KMS-11 (cell line): ENCODE data around the gene AKR7A2.
A peak's percentile ranks its signal among the peaks of the same experiment; 100 is the strongest.

Source experiments
- H2AFZ ChIP-seq: fragments of 200-600 bp; sonication (generic); 2 replicates; pipeline ENCODE4 v1.6.1; 2016; ENCODE audit warnings: antibody characterized with exemption, mixed run types, low read depth
- H3K27ac ChIP-seq: fragments of 200-600 bp; sonication (generic); 2 replicates; pipeline ENCODE4 v1.6.1; 2016; ENCODE audit warnings: mild to moderate bottlenecking, mixed run types
- H3K27me3 ChIP-seq: fragments of 200-600 bp; sonication (generic); 2 replicates; pipeline ENCODE4 v1.6.1; 2017; ENCODE audit warnings: mild to moderate bottlenecking, low read depth, mixed run types, moderate library complexity; ENCODE audit not compliant: insufficient read depth
- H3K36me3 ChIP-seq: fragments of 200-600 bp; sonication (generic); 2 replicates; pipeline ENCODE4 v1.6.1; 2017; ENCODE audit warnings: mild to moderate bottlenecking, mixed run types; ENCODE audit not compliant: insufficient read depth
- H3K4me1 ChIP-seq: fragments of 200-600 bp; sonication (generic); 2 replicates; pipeline ENCODE4 v1.6.1; 2016; ENCODE audit warnings: mild to moderate bottlenecking, low read depth, mixed run types; ENCODE audit not compliant: poor library complexity, severe bottlenecking
- H3K4me2 ChIP-seq: fragments of 200-600 bp; sonication (generic); 2 replicates; pipeline ENCODE4 v1.7.0; 2016; ENCODE audit warnings: mild to moderate bottlenecking, mixed run types
- H3K4me3 ChIP-seq: fragments of 200-600 bp; sonication (generic); IDR thresholded peaks from 2 replicates; pipeline ENCODE4 v1.6.1; 2017; ENCODE audit warnings: low read depth, low read length, mixed read lengths; ENCODE audit not compliant: insufficient read depth
- H3K79me2 ChIP-seq: fragments of 200-600 bp; sonication (generic); 2 replicates; pipeline ENCODE4 v1.6.1; 2016; ENCODE audit warnings: low read depth, mixed run types; ENCODE audit not compliant: insufficient read depth
- H3K9ac ChIP-seq: fragments of 200-600 bp; sonication (generic); 2 replicates; pipeline ENCODE4 v1.6.1; 2016; ENCODE audit warnings: mild to moderate bottlenecking, mixed run types
- H4K20me1 ChIP-seq: fragments of 200-600 bp; sonication (generic); 2 replicates; pipeline ENCODE4 v1.6.1; 2016; ENCODE audit warnings: mild to moderate bottlenecking, mixed run types; ENCODE audit not compliant: insufficient read depth
- TF ChIP-seq, protein P1 (sequence below): fragments of 200-600 bp; sonication (generic); conservative IDR thresholded peaks from 2 replicates; pipeline ENCODE4 v1.6.1; 2017; ENCODE audit warnings: low read depth, mild to moderate bottlenecking, antibody characterized with exemption, low read length, moderate library complexity, mixed read lengths

The AKR7A2 gene

DNA sequence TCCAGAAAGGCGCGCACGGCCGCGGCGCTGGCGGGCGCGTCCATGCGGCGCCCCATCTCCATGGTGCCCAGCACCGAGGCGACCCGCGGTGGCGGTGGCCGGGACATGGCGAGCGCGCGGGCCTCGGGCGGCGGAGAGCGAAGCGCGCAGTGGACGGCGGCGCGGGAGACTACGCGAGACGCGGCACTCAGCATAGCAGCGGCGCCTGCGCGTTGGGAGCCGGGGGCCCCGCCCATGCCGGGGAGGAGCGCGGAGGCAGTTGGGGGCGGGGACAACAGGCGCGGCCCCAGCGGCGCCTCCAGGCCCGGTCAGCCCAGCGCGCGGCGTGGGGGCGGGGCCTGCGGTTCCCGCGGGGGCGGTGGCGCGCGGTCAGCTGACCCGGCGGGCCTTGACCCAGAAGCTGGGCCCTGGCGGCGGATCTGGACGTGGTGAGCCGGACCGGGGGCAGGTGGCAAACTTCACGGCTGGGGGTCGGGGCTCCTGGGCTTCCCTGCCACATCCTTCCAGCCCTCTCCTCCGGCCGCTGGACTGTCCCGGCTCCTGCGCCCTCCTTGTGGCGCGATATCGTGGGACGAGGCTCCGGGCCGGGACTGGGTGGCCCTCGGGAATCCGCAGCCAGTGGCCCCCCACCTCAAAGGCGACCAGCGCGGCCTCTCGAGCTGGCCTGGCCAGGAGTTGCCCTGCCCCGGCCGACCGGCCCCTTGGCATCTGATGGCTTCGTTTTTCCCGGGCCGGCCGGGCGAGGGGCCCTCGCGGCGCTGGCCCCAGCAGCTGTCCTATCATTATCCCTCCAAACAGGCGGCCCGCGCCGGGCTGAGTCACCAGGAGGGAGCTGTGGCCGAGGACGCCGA is at the start of gene AKR7A2, which contains the start of gene SLC66A1:
Gene AKR7A2 (minus strand): TSS at position 214 of the 851 bp plus-strand sequence. CDS start 20 bp downstream, at position 194.
Gene SLC66A1 (plus strand): TSS at position 396 of the 851 bp plus-strand sequence. CDS start 5,352 bp downstream, outside the sequence.
- no peak within 1 kb of the TSS for H3K27ac ChIP-seq
- peak within 1 kb of the TSS; percentile 85 for H3K4me2 ChIP-seq
- peak within 1 kb of the TSS; percentile 82 for H2AFZ ChIP-seq
- H3K79me2 ChIP-seq = no peaks in the 10 kb centered on the region
- H3K4me1 ChIP-seq = peaks cover 16% of the 10 kb centered on the region
- H3K9ac ChIP-seq = peak within 1 kb of the TSS; percentile 74
- no peak within 1 kb of the TSS for H3K4me3 ChIP-seq
- no peaks in the 10 kb centered on the region for H4K20me1 ChIP-seq
- no peaks in the 10 kb centered on the region for H3K36me3 ChIP-seq
- no peaks in the 10 kb centered on the region for H3K27me3 ChIP-seq
- TF ChIP-seq, protein P1, sequence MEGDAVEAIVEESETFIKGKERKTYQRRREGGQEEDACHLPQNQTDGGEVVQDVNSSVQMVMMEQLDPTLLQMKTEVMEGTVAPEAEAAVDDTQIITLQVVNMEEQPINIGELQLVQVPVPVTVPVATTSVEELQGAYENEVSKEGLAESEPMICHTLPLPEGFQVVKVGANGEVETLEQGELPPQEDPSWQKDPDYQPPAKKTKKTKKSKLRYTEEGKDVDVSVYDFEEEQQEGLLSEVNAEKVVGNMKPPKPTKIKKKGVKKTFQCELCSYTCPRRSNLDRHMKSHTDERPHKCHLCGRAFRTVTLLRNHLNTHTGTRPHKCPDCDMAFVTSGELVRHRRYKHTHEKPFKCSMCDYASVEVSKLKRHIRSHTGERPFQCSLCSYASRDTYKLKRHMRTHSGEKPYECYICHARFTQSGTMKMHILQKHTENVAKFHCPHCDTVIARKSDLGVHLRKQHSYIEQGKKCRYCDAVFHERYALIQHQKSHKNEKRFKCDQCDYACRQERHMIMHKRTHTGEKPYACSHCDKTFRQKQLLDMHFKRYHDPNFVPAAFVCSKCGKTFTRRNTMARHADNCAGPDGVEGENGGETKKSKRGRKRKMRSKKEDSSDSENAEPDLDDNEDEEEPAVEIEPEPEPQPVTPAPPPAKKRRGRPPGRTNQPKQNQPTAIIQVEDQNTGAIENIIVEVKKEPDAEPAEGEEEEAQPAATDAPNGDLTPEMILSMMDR = no peak

DNA sequence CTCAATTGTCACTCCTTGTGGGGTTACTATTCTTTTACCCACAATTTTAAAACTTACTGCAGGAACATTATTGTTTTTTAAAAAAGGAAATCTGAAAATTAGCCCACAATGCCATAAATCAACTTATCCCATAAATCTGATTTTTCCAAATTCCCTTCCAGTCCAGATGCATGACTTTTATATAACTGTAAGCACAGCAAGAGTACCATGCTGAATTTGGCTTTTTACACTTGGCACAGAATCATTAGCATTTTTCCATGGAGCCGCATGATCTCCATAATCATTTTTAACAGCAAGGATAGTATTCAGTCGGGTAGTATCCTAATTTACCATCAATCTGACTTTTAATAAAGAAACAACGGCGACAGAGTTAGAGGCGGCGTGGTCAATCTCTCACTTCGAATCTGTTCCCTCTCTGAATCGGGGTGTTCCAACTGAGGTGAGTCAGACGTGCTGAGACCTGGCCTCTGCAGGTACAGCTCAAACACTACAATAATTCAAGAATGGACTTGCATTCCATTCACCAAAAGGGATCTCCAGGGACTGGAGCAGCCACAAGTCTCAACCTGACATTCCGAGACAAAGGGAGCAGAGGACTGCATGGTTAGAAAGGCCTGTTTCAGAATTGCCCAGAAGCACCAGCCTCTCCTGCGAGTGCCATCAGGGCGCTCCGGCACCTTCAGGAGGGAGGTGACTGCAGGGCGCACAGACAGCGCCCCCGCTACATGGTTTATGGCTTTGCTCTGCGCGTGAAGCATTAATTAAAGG is 49.1 kb upstream of the AKR7A2 start:
- Histone ChIP-seq H4K20me1 (no peaks in the 10 kb centered on the region), H3K4me2 (no peak overlapping the region), H3K27ac (no peak overlapping the region), H3K9ac (no peak overlapping the region), H3K79me2 (no peaks in the 10 kb centered on the region), H3K27me3 (no peaks in the 10 kb centered on the region), H3K36me3 (no peaks in the 10 kb centered on the region), H3K4me1 (no peaks in the 10 kb centered on the region), H3K4me3 (no peak overlapping the region), H2AFZ (no peak overlapping the region)
- TF ChIP-seq, protein P1 = no peak

DNA sequence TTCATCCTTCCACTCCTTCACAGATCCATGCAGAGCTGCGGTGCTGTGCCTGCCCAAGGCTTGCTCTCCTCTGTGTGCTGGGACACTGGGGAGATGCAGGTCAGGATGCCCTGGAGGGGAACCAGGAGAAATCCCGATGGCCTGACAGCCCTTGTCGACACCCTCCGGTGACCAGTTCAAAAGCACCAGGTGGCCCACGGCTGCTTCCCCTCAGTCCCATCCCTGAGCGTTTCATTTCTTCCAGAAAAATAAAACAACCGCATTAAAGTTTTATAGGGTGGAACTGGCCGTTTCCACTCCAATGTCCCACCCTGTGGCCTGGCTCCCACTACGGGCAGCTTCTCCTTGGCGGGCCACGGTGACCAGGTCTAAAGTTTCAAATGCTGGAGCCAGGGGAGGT is 48.5 kb upstream of the AKR7A2 start:
- Histone ChIP-seq H2AFZ (no peak overlapping the region), H3K9ac (no peak overlapping the region), H3K4me3 (no peak overlapping the region), H3K4me1 (no peaks in the 10 kb centered on the region), H4K20me1 (no peaks in the 10 kb centered on the region), H3K36me3 (no peaks in the 10 kb centered on the region), H3K4me2 (no peak overlapping the region), H3K27me3 (no peaks in the 10 kb centered on the region), H3K27ac (no peak overlapping the region), H3K79me2 (no peaks in the 10 kb centered on the region)
- TF ChIP-seq, protein P1 = no peak

DNA sequence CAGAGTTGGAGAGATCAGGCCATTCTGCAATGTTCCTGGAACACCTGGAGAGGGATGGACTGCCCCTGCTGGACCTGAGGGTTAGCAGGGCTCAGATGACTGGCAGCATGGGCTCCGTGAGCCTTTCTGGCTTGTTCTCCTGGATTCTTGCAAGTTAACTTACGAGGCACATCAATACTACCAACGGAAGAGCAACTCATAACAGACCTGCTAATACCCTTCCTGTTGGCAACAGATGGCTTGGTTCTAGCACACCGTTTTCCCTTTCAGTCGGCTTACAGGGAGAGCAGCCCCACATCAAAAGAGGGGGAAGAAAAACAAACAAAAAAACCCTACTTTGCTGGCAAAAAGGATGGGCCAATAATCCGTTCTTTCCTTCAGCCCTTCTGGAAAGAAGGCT is 48.1 kb upstream of the AKR7A2 start:
- Histone ChIP-seq H3K9ac (no peak overlapping the region), H4K20me1 (no peaks in the 10 kb centered on the region), H2AFZ (no peak overlapping the region), H3K36me3 (no peaks in the 10 kb centered on the region), H3K4me1 (no peaks in the 10 kb centered on the region), H3K4me2 (no peak overlapping the region), H3K4me3 (no peak overlapping the region), H3K27me3 (no peaks in the 10 kb centered on the region), H3K27ac (no peak overlapping the region), H3K79me2 (no peaks in the 10 kb centered on the region)
- TF ChIP-seq, protein P1 = no peak
